Measurements from ENCODE around the gene ZNF485. TPM values are rescaled to one million over a fixed set of nuclear protein-coding genes. Genes with fewer than 3 reads are reported as not detected.

ZNF485 gene
- polyA plus RNA-seq, 2 of the 4 experiments (the other 2 are of a cell fraction) = 2.7 to 3.3 TPM

DNA sequence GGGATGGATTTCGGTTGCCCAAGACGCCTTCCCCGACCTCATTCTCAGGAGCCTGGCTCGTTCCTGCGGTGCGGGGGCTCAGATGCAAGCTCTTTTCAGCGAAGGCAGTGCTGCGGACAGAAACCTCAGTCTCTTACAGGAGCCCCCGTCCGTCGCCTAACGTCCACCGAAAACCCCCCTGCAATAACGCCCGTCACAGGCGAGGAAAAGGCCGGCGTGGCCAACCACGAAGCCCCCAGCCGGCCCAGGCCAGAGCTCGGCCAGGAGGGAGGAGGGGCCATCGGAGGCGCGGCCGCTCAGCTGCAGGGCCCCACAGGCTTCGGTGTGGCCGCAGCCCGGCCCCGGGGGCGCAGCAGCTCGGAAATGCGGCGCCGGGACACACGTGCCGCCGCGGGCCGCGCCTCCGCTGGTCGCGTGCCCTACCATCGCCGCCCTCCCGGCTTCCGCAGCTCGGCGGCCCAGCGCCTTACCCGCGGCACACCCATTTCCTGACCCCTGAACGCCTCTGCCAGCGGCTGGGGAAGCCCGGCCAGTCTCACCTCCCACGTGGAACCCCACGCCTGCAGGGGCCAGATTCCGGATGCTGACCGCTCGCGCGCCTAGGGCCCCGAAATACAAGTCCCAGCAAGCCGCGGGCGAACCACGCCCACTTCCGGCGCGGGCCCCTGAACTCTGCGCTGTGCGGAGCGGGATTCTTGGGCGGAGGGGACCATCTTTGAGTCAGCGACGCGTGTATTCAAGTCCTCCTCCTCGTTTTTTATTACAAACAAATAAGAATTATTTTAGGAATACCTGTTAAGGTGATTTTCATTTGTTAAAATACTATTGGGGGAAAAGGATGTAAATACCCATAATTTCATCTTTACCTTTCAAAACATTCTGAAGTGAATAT, 32.0 kb upstream of the ZNF485 start, which contains the start of gene ZNF239 (continued):
- TF ChIP-seq, protein P1, sequence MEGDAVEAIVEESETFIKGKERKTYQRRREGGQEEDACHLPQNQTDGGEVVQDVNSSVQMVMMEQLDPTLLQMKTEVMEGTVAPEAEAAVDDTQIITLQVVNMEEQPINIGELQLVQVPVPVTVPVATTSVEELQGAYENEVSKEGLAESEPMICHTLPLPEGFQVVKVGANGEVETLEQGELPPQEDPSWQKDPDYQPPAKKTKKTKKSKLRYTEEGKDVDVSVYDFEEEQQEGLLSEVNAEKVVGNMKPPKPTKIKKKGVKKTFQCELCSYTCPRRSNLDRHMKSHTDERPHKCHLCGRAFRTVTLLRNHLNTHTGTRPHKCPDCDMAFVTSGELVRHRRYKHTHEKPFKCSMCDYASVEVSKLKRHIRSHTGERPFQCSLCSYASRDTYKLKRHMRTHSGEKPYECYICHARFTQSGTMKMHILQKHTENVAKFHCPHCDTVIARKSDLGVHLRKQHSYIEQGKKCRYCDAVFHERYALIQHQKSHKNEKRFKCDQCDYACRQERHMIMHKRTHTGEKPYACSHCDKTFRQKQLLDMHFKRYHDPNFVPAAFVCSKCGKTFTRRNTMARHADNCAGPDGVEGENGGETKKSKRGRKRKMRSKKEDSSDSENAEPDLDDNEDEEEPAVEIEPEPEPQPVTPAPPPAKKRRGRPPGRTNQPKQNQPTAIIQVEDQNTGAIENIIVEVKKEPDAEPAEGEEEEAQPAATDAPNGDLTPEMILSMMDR (IDR thresholded peaks at IDR 0.05) = no peak
- TF ChIP-seq CBX2 (IDR thresholded peaks at IDR 0.05; ENCODE audit: borderline replicate concordance, low read depth) (no peak), HOXB13 (CRISPR knock-in tag; IDR thresholded peaks at IDR 0.05; ENCODE audit: low read depth) (peak; percentile 90), PHF8 (IDR thresholded peaks at IDR 0.05; ENCODE audit: borderline replicate concordance, low read depth) (peak; percentile 59; the same call in 1 of the 2 replicates), TP53 (CRISPR knock-in tag; IDR thresholded peaks at IDR 0.05) (0 out of 2 replicates have a peak, but pooled peaks have one; percentile 62), CHD2 (IDR thresholded peaks at IDR 0.05; ENCODE audit: low read length, partially characterized antibody) (no peak), JUN (IDR thresholded peaks at IDR 0.05) (0 out of 5 replicates have a peak, but pooled peaks of 1 of the 2 experiments have one; percentile 42), POLR2AphosphoS2 (conservative IDR thresholded peaks at IDR 0.05; ENCODE audit: low read length) (no peak), HOXB5 (CRISPR knock-in tag; IDR thresholded peaks at IDR 0.05) (peak; percentile 85; the same call in 1 of the 2 replicates), HDAC2 (IDR thresholded peaks at IDR 0.05) (no peak), HOXA7 (CRISPR knock-in tag; IDR thresholded peaks at IDR 0.05) (no peak), ESRRA (IDR thresholded peaks at IDR 0.05; ENCODE audit: borderline replicate concordance, low read length) (no peak), BHLHE40 (IDR thresholded peaks at IDR 0.05; ENCODE audit: low read depth, low read length) (peak; percentile 31; the same call in 1 of the 2 replicates), RAD21 (conservative IDR thresholded peaks at IDR 0.05 in 1 of 2, IDR thresholded peaks at IDR 0.05 in 1 of 2) (no peak), MAZ (IDR thresholded peaks at IDR 0.05; ENCODE audit: borderline replicate concordance, low read depth, low read length) (no peak), TFCP2L1 (CRISPR knock-in tag; IDR thresholded peaks at IDR 0.05) (no peak), GATA3 (IDR thresholded peaks at IDR 0.05; ENCODE audit: borderline replicate concordance) (no peak), ZC3H11A (IDR thresholded peaks at IDR 0.05) (no peak), RARB (CRISPR knock-in tag; IDR thresholded peaks at IDR 0.05) (no peak), ZFP36 (IDR thresholded peaks at IDR 0.05; ENCODE audit: borderline replicate concordance, partially characterized antibody) (no peak)
- TF ChIP-seq, protein P2, sequence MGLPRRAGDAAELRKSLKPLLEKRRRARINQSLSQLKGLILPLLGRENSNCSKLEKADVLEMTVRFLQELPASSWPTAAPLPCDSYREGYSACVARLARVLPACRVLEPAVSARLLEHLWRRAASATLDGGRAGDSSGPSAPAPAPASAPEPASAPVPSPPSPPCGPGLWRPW (IDR thresholded peaks at IDR 0.05) = no peak

DNA sequence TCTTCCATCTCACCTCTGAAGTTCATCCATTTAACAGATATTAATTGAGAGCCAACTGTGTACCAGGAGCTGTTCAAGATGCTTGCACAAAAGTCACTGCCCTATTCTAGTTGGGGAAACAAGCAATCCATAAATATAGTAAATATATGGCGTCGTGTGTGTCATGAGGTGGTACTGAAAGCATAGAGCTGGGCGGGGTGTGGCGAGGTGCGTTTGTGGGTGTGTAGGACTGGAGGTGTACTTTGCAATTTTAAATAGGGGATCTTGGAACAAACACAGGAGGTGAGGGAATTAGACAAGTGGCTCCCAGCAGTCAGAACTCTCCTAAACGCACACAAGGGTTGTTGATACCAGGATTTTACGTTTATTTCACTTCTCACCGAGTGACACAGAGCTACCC, 31.3 kb upstream of the ZNF485 start:
- peak overlapping the region; percentile 90 for H3K4me2 ChIP-seq
- ChIA-PET POLR2A (no interaction called here), CTCF (no interaction called here)
- H3K9me3 ChIP-seq = peaks cover 32% of the 10 kb centered on the region
- ATAC-seq = no peak
- peak overlapping the region; percentile 64 for H3K4me3 ChIP-seq
- TF ChIP-seq, protein P1 (IDR thresholded peaks at IDR 0.05) = no peak
- TF ChIP-seq BHLHE40 (IDR thresholded peaks at IDR 0.05; ENCODE audit: low read depth, low read length) = no peak
- no peak for TF ChIP-seq FOSB (CRISPR knock-in tag; IDR thresholded peaks at IDR 0.05)
- TF ChIP-seq, protein P3, sequence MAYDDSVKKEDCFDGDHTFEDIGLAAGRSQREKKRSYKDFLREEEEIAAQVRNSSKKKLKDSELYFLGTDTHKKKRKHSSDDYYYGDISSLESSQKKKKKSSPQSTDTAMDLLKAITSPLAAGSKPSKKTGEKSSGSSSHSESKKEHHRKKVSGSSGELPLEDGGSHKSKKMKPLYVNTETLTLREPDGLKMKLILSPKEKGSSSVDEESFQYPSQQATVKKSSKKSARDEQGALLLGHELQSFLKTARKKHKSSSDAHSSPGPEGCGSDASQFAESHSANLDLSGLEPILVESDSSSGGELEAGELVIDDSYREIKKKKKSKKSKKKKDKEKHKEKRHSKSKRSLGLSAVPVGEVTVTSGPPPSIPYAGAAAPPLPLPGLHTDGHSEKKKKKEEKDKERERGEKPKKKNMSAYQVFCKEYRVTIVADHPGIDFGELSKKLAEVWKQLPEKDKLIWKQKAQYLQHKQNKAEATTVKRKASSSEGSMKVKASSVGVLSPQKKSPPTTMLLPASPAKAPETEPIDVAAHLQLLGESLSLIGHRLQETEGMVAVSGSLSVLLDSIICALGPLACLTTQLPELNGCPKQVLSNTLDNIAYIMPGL (CRISPR knock-in tag; IDR thresholded peaks at IDR 0.05; ENCODE audit: borderline replicate concordance) = no peak
- TF ChIP-seq JUN (IDR thresholded peaks at IDR 0.05) = no peak
- TF ChIP-seq FOXS1 (CRISPR knock-in tag; IDR thresholded peaks at IDR 0.05) = no peak
- no peak for TF ChIP-seq FOSL2 (IDR thresholded peaks at IDR 0.05)
- no peak for TF ChIP-seq FOSL2 (CRISPR knock-in tag; IDR thresholded peaks at IDR 0.05)
- no peak for TF ChIP-seq HDAC2 (IDR thresholded peaks at IDR 0.05)
- TF ChIP-seq SREBF2 (IDR thresholded peaks at IDR 0.05) = no peak
- TF ChIP-seq, protein P4, sequence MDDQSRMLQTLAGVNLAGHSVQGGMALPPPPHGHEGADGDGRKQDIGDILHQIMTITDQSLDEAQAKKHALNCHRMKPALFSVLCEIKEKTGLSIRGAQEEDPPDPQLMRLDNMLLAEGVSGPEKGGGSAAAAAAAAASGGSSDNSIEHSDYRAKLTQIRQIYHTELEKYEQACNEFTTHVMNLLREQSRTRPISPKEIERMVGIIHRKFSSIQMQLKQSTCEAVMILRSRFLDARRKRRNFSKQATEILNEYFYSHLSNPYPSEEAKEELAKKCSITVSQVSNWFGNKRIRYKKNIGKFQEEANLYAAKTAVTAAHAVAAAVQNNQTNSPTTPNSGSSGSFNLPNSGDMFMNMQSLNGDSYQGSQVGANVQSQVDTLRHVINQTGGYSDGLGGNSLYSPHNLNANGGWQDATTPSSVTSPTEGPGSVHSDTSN (IDR thresholded peaks at IDR 0.05) = no peak
- no peak for TF ChIP-seq TP53 (CRISPR knock-in tag; IDR thresholded peaks at IDR 0.05)
- no peak overlapping the region; a peak in 1 of 6 replicates for H3K27ac ChIP-seq
- DNase-seq (ENCODE audit: low read depth in 1 of 2, low spot score in 1 of 2) = no peak
- FAIRE-seq = no peak
- H3K4me1 ChIP-seq = no peaks in the 10 kb centered on the region
- WGBS (ENCODE audit: missing lambda C conversion rate) = 53% methylated on average over 8 of the region's 8 CpGs

All from A549 (cell line).